Gastrocnemius medialis (tissue), 4 donors: ENCODE data around the gene DUSP14.

Experiments
- CTCF ChIP-seq, 5 experiments: fragments of 450-650 bp in 3 of 5; fragments of 200-600 bp in 2 of 5; sonication (generic) in 2 of 5; IDR thresholded peaks in 4 of 5; conservative IDR thresholded peaks in 1 of 5; 1 replicate in 4 of 5; 2 replicates in 1 of 5; pipeline ENCODE4 v1.5.1; 2016 to 2019; ENCODE audit warnings: antibody characterized with exemption in 5 of 5, mild to moderate bottlenecking in 3 of 5, moderate library complexity in 3 of 5
- POLR2A ChIP-seq, 2 donors: fragments of 450-650 bp; IDR thresholded peaks; one replicate each; pipeline ENCODE4 v1.6.1; 2017; ENCODE audit warnings: antibody characterized with exemption in 2 of 2, mild to moderate bottlenecking in 2 of 2, moderate library complexity in 2 of 2

- TF ChIP-seq CTCF (IDR thresholded peaks at IDR 0.05 in 4 of 5, conservative IDR thresholded peaks at IDR 0.05 in 1 of 5) (no peak), POLR2A (IDR thresholded peaks at IDR 0.05) (no peak)
These were observed 40.7 kb downstream of the DUSP14 start for GRCh38 chr17:37530420-37530819.
